HG03135 (cell line): ENCODE data around the gene CIITA.
"Not testable (repeated sequence)": the region's sequence is repeated elsewhere in the genome, so short reads cannot be mapped to it uniquely, and the experiment has no call there.

Experiments used
- ATAC-seq: cut with Tn5 transposase; IDR thresholded peaks from one replicate; pipeline ENCODE4 v1.9.1; 2021; ENCODE audit warnings: mild to moderate bottlenecking, moderate library complexity; ENCODE audit not compliant: unreplicated experiment

CIITA gene

DNA sequence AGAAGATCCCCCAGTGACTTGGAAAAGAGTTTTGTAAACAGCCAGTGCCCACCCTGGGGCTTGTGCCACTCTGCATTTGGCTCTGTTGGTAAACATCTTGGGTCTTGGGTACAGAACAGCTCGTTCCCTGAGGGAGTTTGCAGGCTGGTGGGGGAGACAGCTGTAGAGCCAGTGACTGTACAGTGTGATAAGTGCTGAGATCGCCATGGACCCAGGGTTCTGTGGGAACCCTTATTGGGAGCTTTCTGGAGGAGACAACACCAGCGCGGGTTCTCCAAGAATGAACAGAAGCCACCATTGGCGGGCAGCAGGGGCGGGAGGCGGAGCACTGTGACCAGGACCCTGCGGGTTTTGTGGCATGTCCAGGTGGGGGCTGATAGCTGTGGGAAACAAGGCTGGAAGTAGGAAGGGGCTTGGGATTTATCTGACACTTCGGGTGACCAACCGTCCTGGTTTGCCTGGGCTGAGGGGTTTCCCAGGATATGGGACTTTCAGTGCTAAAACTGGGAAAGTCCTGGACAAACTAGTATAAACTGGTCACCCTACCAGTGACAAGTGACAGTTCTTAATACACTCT lies 70.3 kb downstream of the CIITA start:
- ATAC-seq = no peak

DNA sequence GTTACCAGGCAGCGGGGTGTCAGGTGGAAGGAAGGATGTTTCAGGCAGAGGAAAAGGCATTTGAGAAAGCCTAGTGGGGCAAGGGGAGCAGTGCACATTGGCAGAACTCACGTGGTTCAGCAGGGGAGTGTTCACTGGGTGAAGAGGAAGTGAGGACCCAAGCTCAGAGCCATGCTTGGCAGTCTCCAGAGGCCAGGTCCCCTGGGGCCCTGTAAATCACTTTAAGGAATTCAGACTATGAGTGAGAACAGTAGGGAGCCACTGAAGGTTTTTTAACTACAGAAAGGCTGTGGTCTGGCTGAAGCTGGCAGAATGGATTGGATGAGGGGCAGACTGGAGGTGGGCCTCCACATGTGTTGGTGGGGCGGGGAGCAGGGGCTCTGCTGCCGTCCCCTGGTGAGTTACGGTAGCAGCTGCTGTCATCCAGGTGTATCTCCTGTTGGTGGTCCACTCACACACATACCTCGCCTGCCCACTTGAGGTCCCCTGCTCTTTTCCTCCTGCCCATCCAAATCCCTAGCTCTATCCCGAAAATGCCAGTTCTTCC lies 72.5 kb downstream of the CIITA start:
- ATAC-seq = peak; percentile 76

DNA sequence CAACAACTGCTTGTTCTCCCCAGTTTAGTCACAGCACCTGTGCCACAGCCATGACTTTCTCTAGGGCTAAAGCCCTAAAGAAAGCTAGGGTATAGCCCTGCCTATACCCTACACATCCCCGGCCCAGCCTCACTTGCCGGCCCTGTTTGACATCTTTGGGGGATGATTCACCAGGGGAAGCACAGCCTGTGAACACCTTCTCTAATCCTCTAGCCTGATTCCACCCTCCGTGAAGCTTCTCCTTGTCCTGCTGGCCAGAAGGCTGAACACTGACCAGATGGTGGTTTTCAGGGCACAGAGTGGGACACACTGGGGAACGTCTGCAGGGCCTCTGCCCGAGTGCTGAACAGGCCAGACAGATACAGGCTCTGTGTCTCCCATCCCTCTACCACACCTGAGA lies 73.4 kb downstream of the CIITA start:
- ATAC-seq = no peak

DNA sequence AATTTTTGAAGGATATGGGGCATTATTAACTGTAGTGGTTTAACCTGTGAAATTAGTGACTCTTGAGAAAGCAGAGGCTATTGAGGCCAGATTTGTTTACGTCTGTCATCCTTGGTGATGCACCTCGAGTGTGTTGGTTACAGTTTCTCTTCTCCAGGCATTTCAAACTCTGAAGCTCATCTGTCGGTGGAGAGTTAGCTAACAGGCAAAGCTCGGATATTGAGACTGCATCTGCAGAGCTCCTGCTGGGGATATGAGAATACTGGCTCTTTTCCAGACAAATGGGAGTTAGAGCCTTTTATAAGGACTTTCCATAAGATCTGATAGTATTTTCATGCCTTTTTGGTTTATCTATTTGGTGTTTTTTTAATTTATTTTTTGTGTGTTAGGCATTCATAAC lies 74.0 kb downstream of the CIITA start:
- no peak for ATAC-seq

DNA sequence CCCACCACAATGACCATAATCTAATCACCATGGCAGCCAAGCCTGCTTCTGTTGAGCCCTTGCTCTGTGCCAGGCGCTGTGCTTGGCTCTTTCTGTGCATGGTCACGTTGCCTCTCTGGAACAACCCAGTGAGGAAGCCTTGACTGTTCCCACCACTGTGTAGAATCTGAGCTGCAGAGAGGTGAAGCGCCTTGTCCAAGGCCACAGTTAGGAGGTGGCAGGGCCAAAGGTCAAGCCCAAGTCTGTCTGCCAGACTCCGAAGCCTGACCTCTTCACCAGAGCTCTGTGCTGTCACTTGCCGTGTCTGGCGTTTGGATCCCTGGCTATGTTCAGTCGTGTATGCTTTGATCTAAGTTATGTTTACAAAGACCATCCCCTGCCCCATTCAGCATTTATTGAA lies 77.9 kb downstream of the CIITA start:
- no peak for ATAC-seq

DNA sequence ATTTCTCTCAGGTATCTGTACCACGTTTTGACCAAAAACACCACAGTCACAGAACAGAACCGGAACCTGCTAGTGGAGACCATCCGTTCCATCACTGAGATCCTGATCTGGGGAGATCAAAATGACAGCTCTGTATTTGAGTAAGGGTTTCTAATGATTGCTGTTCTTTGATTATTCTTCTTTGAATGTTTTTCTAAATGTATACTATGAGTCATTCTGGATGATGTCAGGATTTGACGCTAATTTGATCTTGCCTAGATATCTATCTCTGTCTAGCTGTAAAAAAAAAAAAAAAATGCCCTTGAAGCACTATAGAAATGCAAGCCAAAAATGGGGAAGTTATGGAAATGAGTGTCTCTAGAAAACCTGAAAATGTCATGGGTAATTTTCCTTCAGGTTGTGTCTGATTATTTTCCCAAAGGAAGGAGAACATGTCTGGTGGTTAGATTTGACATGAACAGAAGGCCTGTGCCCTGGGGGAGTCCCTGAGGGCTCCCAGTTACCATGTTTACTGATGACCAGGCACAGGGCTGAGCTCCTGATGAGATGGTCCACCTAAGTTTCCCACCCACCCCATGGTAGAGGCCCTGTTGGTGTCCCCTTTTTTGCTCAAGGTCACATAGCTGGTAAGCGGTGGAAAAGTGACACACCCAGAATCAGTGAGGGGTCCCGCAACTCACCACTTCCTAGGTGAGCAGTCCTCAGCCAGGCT lies 80.9 kb downstream of the CIITA start:
- no peak for ATAC-seq

DNA sequence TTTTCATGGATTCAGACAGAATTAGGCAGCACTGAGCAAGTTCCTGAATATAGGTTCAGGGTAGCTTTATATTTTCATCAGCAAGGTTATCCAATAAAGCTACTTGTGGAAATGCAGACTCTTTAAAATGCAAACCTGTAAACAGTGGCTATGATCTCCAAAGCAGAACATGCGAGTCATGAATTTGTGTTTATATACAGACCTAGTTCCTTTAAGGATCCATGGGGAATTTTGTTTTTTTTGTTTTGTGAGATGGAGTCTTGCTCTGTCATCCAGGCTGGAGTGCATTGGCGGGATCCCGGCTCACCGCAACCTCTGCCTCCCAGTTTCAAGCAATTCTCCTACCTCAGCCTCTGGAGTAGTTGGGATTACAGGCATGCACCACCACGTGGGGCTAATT lies 82.2 kb downstream of the CIITA start:
- no peak for ATAC-seq

DNA sequence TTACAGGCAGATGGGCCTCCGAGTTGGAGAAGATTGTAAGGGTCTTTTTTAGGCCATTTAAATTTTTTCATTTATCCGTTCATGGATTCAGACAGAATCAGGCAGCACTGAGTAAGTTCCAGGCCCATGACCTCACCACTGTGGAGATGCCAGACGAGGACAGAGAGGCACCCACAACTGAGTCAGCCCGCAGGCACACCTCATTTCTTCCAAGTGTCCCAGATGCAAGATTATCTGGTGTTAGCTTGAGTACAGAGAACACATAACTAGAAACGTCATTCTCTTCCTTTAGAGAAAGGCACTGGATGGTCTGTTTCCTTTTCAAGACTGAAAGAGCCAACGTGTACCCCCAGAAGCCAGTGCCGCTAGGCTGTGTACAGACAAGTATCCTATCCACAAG lies 84.2 kb downstream of the CIITA start:
- ATAC-seq = no peak

DNA sequence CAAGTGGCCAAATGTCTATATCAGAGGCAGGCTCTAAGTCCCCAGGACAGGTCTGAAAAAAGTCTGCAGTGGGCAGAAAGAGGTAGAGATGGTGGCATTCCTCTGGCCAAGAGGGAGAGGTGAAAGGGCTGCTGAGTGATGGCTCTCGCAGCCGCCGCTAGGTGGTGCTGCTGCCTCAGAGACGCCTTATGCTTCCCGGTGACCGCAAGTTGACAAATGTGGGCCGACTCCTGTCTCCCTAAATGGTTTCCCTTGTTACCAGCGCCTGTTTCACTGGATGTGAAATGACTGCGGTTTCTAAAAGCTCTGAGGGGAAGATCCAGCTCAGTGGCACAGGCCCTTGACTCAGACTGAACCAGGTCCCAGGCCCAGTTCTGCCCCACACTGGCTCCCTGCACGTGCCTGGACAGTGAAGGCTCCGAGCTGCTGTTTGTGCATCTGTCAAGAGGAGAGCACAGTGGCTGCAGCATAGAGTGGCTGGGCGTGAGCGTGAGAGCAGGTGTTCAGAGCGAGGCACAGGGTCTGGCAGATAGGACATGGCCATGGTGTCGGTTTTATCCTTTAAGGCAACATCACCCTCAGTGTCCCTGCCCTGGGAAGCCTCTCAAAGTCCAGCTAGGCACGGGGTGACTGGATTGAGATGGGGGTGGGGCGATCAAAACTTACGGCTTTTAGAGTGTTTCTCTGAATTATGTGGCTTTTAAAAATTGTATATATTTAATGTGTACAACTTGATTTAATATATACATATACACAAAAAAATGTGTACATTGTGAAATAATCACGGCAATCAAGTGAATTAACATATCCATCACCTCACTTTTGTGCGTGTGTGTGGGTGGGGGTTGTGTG lies 87.3 kb downstream of the CIITA start:
- ATAC-seq = peak; percentile 44

DNA sequence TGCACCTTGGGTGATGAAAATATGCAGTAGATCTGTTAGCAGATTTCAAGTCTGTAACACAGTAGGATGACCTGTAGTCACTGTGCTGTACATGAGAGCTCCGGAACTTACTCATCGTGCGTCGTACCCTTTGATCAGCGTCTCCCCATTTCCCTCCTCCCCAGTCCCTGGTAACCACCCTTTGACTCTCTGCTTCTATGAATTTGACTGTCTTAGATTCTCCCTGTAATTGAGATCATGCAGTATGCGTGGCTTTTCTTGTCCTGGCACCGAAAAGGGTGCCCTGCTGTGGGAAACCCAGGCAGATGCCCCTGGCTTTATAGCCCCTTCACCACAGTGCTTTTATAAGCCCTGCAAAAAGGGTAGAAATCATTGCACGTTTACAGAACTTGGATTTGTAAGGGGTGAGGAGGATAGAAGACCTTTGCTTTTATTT lies 87.9 kb downstream of the CIITA start:
- ATAC-seq = no peak

DNA sequence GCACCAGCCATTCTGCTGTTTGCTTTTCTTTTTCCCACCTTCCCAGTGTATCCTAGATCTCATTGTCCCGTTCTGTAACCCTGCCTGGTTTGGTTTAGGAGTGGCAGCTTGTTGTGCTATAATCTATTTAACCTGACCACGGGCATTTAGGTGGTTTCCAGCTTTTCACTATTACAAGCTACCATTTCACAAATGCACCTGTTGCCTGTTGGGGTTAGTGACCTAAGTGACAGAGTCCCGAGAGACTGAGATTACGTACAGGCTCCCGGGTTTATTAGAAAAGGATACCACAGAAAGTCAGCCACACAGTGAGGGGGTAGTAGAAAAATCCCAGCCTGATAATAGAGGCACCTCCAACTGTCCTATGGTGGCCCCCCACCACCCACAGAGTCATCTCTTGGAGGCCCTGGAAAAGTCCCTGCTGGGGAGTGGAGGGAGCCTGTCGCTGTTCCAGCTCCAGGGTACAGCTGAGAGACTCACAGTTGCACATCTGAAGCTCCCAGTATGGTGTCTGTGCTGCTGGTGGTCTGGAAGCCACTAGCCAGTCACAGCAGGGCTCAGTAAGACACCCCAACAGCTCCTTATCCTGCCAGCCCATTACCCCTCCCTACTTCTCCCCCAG lies 88.5 kb downstream of the CIITA start:
- peak; percentile 58 for ATAC-seq

DNA sequence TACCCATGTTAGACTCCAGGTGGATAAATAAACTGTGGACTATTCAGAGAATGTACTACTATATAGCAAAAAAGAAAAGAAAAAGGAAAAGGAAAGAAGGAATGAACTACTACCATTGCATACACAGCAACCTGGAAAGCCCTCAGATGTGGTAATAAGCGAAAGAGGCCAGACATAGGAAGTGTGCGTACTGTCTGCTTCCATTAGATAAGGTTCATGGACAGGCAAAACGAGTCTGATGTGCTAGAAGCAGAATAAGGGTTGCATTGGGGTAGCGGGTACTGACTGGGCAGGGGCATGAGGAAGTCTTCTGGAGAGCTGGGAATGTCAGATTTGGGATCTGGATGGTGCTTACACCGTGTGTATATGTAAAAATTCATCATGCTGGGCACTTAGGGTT lies 89.1 kb downstream of the CIITA start:
- ATAC-seq = no peak

DNA sequence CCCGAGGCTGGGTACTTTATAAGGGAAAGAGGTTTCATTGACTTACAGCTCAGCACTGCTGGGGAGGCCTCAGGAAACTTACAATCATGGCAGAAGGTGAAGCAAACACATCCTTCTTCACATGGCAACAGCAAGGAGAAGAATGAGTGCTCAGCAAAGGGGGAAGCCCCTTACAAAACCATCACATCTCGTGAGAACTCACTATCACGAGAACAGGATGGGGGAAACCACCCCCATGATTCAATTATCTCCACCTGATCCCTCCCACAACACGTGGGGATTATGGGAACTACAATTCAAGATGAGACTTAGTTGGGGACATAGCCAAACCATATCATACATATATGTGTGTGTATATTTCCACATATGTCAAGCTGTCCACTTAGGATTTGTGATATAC lies 89.6 kb downstream of the CIITA start:
- ATAC-seq = not testable (repeated sequence)

DNA sequence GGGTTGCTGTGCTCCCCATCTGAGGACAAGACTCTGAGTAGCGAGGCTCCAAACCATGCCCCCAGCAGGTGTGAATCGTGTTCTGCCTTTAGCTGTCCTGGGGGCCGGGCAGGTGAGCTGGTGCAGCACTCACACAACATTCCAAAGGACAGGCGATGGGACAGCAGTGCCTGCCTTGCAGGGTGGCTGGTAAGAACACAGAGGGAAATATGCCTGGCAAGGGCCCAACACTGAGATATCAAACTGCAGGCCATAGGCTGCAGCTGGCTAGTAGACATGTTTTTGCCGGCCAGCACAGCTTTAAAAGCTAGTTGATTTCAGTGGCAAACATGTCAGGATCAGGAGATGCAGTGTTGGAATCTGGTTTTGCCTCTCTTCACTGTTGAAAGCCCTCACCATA lies 91.0 kb downstream of the CIITA start:
- ATAC-seq = no peak

DNA sequence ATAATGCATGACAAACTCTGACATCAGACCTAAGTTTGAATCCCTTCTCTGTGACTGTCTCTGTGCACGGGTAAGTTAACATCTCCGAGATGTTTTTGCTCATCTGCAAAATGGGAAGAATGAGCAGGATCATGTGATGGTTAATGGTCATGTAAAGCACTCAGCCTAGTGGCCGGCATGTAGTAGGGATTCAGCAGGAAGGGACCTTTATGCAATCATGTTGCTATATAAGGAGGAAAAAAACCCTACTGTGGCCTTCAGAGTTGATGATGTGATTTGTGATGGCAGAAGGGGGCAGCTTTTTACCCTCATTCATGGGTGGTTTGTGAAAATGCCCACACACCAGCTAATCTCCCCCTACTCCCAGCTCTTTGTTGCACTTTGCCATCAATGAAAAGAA lies 91.5 kb downstream of the CIITA start:
- ATAC-seq = no peak

DNA sequence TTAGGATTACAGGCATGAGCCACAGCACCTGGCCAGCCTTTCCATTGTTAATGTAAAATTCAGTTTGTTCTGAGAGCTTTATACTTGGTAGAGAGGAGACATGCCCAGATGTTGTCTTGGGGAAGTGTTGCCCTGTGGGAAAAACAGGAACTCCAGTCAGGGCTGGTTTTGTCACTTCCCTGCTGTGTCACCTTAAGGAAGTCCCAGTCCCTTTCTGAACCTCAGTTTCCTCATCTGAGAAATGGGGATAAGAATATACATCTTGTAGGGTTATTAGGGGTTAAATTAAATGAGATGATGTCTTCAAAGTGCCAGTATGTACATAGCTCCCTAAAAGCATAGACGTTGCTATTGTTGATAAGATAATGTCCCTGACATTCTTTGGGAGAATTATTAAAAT lies 92.6 kb downstream of the CIITA start:
- no peak for ATAC-seq

DNA sequence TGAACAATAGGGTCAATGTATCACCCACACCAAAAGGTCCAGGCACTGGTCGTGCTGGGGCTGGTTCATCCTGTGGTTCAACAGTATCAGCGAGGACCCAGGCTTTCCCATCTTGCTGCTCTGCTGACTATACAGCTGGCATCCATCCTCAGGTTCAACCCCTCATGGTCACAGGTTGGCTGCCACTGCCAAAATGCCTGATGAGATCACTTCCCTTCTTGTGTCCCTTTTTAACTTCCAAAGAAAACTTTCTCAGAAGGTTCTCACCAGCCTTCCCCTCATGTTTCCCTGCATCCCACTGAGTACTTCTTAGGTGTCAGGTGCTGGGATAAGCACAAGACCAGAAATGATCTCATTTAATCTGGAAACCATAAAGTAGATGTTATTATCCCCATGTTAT lies 93.1 kb downstream of the CIITA start:
- ATAC-seq = no peak

DNA sequence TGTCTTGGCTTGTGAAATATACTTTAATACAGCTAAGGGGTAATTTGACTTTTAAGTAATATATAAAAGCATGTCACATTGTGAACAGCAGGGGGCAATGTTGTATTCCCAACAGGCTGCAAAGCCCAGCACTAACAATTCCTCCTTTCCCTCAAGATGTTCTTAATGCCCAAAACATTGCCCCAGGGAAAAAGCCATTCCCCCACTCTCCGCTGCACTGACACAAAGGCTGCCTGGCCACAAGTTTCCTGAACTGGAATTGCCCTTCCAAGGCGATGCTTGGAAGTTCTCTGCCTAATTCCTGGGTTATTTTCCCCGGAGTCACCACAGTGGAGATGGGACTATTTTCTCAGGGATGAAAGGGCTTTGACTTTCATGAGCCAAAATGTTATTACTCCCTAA lies 94.6 kb downstream of the CIITA start:
- ATAC-seq = no peak

DNA sequence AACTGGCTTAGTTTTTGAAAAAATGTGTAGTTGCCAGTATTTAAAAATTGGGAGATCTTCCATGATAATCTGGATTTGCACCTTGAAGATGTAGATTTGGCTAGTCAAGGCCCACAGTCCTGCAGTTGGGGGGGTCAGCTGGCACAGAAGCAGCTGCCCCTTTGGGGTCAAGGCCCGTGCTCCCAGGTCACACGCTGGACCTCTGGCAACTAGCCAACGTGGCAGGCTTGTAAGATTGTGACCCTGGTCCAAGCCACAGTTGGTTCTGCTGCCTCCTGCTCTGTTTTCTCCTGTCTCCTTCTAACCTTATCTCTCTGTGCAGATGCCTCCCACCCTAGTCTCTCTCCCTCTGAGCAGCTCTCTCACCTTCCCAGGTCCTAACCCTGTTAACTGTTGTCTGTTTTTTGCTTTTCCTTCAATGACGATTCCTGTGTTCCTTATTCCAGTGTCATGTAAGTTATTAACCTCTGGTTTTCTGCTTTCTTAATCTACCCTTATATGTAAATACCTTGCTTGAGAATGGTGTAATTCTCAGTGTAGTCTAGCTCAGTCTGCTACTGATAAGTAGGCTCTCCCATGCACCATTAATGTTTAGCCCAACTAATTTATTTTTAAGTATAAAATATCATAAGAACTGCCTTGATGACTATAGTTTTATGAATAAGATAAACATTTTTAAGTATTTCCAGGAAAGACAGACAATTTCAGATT lies 95.3 kb downstream of the CIITA start:
- ATAC-seq = no peak

DNA sequence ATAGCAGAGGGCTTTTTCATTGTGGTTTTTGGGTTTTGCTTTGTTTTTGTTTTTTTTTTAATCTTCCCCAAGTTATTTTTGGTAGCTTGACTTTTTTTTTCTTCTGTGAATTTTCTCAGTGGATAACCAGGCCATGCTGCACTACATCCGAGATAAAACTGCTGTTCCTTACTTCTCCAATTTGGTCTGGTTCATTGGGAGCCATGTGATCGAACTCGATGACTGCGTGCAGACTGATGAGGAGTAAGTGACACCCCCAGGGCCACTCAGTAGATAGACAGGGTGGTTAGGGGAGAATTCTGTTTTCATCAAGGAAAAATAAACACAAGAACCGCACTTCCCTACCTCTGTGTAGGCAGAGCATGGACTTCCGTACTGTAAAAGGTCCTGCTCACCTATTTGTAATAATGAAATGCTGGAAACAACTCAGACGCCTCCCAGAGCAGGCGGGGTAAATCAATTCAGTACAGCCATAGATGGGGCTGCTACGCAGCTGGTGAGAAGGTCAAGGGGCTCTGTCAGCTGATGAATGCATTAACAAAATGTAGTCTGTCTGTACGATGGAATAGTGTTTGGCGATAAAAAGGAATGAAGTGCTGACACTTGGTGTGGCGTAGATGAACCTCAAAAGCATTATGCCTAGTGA lies 95.9 kb downstream of the CIITA start:
- ATAC-seq = no peak
